GM23338 (cell line): Measurements from ENCODE around the gene SPANXN1.

Experiments used
- EZH2 ChIP-seq: fragments of 200-600 bp; sonication (generic); IDR thresholded peaks from one replicate; pipeline ENCODE4 v1.8.0; 2017; ENCODE audit warnings: antibody characterized with exemption, mild to moderate bottlenecking, low read depth; ENCODE audit not compliant: unreplicated experiment
- EZH2phosphoT487 ChIP-seq: fragments of 200-600 bp; sonication (generic); IDR thresholded peaks from one replicate; pipeline ENCODE4 v1.8.1; 2018; ENCODE audit warnings: antibody characterized with exemption; ENCODE audit not compliant: unreplicated experiment
- POLR2AphosphoS5 ChIP-seq: IDR thresholded peaks from 2 replicates; pipeline ENCODE4 v1.6.1; 2016; ENCODE audit warnings: antibody characterized with exemption, low read depth
- TF ChIP-seq, protein P1 (sequence below), 2 experiments: fragments of 200-600 bp in 1 of 2; sonication (generic) in 1 of 2; conservative IDR thresholded peaks; 2 replicates each; pipeline versions ENCODE4 v1.5.1 to v1.6.1; 2016 to 2017; ENCODE audit warnings: antibody characterized with exemption in 2 of 2, low read depth in 2 of 2, mild to moderate bottlenecking in 2 of 2, moderate library complexity in 1 of 2
- TF ChIP-seq, protein P2 (sequence below): IDR thresholded peaks from one replicate; pipeline ENCODE4 v1.6.1; 2018; ENCODE audit warnings: antibody characterized with exemption; ENCODE audit not compliant: unreplicated experiment

DNA sequence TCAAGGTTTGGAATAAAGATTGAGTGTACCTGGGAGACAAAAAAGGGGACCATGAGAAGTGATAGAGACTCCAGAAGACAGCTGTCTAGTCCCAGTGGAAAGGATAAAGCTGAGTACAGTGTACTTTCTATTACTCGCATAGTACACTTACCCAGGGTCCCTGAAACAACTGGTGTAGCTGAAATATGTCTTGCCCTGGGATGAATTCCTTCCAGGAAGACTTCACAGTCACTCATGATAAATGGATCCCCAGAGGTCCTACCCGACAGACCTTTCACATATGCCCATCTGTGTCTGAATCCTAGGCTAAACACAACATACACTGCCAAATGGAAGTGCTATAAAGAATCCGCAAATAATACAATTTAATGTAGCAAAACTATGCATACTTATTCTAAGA is 48.2 kb upstream of the SPANXN1 start:
- TF ChIP-seq, protein P1, sequence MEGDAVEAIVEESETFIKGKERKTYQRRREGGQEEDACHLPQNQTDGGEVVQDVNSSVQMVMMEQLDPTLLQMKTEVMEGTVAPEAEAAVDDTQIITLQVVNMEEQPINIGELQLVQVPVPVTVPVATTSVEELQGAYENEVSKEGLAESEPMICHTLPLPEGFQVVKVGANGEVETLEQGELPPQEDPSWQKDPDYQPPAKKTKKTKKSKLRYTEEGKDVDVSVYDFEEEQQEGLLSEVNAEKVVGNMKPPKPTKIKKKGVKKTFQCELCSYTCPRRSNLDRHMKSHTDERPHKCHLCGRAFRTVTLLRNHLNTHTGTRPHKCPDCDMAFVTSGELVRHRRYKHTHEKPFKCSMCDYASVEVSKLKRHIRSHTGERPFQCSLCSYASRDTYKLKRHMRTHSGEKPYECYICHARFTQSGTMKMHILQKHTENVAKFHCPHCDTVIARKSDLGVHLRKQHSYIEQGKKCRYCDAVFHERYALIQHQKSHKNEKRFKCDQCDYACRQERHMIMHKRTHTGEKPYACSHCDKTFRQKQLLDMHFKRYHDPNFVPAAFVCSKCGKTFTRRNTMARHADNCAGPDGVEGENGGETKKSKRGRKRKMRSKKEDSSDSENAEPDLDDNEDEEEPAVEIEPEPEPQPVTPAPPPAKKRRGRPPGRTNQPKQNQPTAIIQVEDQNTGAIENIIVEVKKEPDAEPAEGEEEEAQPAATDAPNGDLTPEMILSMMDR (conservative IDR thresholded peaks at IDR 0.05; ENCODE audit: low read depth in 2 of 2) = no peak
- TF ChIP-seq, protein P2, sequence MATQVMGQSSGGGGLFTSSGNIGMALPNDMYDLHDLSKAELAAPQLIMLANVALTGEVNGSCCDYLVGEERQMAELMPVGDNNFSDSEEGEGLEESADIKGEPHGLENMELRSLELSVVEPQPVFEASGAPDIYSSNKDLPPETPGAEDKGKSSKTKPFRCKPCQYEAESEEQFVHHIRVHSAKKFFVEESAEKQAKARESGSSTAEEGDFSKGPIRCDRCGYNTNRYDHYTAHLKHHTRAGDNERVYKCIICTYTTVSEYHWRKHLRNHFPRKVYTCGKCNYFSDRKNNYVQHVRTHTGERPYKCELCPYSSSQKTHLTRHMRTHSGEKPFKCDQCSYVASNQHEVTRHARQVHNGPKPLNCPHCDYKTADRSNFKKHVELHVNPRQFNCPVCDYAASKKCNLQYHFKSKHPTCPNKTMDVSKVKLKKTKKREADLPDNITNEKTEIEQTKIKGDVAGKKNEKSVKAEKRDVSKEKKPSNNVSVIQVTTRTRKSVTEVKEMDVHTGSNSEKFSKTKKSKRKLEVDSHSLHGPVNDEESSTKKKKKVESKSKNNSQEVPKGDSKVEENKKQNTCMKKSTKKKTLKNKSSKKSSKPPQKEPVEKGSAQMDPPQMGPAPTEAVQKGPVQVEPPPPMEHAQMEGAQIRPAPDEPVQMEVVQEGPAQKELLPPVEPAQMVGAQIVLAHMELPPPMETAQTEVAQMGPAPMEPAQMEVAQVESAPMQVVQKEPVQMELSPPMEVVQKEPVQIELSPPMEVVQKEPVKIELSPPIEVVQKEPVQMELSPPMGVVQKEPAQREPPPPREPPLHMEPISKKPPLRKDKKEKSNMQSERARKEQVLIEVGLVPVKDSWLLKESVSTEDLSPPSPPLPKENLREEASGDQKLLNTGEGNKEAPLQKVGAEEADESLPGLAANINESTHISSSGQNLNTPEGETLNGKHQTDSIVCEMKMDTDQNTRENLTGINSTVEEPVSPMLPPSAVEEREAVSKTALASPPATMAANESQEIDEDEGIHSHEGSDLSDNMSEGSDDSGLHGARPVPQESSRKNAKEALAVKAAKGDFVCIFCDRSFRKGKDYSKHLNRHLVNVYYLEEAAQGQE = no peak
- no peak for TF ChIP-seq POLR2AphosphoS5
- TF ChIP-seq EZH2phosphoT487 = no peak
- TF ChIP-seq EZH2 = no peak
